T47D (cell line): ENCODE data around the gene KCNS3.
A peak's percentile ranks its signal among the peaks of the same experiment; 100 is the strongest.
"Not testable (repeated sequence)": the region's sequence is repeated elsewhere in the genome, so short reads cannot be mapped to it uniquely, and the experiment has no call there.

Experiments used
- DNase-seq, 2 experiments: peaks; one replicate each; pipeline versions ENCODE4 v3.0.0 to v3.0.0-alpha.2; 2011 to 2012; ENCODE audit warnings: low read depth in 1 of 2, low spot score in 1 of 2
- JUND ChIP-seq: IDR thresholded peaks from 2 replicates; pipeline ENCODE4 v1.6.1; 2012; ENCODE audit warnings: low read depth
- in situ Hi-C: cut with HindIII; loops from 2 replicates; pipeline ENCODE4 v1.10.0; 2016; ENCODE audit warnings: low sequenced_read_pairs, low pct_unique_long_range_greater_than_20kb

Gene KCNS3

DNA sequence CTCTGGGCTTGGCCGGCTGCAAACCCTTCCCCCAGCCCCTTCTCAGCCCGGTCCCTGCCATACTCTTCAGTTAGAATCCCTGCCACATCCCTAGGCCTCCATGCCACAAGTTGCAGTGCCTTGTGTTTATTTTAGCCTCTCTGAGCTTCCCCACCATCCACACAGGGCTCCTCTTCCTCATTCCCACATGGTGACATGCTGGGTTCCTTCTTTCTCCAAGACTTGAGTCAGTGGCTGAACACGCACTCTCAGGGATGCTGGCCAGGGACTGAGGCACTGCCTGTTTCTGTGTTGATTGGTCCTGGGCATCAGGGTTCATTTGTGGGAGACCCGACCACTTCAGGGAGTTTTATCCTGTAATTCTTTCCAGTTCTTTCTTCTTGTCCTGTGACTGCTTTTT lies 56.3 kb downstream of the KCNS3 start:
- DNase-seq = peak in 1 of 2 experiments; percentile 9
- no peak for TF ChIP-seq JUND
- in situ Hi-C loops = no loop called here

DNA sequence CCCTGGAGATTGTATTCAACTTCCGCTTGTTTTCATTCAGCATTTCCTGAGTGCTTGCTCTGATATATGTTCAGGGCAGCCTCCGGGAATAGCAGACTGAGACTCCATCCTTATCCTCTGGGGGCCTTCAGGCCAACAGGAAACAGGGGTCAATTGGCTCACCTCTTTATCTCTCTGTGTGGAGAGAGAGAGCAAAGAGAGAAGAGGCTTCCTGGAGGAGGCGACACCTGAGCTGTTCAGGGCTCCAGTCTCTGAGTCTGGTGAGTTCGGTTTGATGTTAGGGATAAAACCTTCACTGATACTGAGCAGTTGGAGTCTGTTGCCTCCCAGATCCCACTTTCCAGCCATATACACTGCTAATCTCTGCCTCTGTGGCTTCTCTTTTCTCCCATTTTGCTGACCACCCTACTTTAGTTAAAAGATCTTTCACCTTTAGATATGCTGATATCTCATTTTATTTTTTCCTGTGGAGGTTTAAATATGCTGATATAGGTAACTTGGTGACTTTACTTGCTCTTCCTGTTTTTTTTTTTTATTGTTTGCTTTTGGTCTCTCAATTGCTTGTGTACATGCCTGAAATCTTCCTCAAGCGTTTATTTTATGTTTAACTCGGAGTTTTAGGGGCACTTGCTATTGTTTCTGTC lies 56.9 kb downstream of the KCNS3 start:
- in situ Hi-C loops = no loop called here
- TF ChIP-seq JUND = no peak
- no peak for DNase-seq

DNA sequence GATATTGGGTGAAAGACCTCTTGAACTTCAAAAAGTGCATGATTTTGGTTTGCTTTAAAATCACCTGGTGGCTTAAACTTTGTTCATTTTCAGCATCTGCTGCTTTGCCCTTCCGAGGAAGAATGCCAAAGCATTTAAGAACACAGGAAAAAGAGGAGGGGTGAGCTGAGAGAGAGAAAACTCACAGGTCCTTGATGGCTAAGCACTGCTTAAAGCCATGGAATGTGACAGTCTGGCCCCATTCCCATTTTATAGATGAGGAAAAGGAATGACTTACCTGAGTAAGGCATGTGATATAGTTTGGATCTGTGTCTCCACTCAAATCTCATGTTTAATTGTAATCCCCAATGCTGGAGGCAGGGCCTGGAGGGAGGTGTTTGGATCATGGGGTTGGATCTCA lies 58.1 kb downstream of the KCNS3 start:
- no peak for DNase-seq
- in situ Hi-C loops = no loop called here
- no peak for TF ChIP-seq JUND

DNA sequence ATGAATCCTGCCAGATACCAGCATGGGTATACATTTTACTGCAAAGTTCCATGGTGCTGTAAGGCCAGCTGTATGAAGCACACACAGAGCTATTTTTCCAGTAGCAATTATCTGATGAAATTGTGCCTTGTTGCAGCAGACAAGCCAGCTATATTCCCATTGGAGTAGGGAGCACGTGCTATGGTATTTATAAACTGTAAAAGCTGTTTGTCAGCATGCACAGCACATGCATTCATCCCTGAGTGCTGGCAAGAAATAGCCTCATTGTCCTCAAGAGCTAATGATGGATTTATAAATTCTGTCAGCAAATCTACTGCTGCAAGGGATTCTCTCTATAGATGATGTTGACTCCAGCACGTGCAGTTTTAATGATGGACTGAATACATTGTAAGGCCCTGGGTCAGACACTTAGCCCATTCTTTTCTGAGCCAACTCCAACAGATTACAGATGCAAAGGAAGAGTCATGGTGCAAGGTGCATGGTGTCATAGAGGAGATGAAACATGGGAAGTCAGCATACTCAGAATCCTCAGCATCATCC lies 61.7 kb downstream of the KCNS3 start:
- DNase-seq = no peak
- no peak for TF ChIP-seq JUND
- in situ Hi-C loops = no loop called here

DNA sequence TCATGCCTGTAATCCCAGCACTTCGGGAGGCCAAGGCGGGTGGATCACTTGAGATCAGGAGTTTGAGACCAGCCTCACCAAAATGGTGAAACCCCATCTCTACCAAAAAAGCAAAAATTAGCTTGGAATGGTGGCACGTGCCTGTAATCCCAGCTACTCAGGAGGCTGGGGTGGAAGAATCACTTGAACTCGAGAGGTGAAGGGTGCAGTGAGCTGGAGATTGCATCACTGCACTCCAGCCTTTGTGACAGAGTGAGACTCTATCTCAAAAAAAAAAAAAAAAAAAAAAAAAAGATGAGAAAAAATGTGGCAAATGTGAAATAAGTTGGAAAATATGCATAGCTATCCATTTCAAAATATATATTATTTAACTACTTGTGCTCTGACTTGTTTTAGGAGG lies 65.0 kb downstream of the KCNS3 start:
- no peak for DNase-seq
- in situ Hi-C loops = no loop called here
- TF ChIP-seq JUND = no peak

DNA sequence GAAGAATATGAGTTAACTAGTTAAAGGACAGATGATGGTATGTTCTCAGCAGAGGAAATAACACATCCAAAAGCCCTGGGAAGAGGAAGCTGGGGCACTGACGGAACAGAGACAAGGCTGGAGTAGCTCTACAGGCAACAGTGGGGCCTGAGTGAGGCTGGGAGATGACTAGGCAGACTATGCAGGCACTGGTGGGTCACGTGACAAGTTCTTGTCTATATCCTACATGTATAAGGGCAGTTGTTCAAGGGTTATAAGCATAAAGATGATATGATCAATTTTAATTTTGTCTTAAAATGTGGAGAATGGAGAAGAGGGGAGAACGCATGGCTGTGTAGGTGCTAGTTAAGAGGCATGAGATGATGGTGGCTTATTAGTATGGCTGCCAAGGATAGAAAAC lies 68.6 kb downstream of the KCNS3 start:
- in situ Hi-C loops = no loop called here
- DNase-seq = no peak
- TF ChIP-seq JUND = no peak

DNA sequence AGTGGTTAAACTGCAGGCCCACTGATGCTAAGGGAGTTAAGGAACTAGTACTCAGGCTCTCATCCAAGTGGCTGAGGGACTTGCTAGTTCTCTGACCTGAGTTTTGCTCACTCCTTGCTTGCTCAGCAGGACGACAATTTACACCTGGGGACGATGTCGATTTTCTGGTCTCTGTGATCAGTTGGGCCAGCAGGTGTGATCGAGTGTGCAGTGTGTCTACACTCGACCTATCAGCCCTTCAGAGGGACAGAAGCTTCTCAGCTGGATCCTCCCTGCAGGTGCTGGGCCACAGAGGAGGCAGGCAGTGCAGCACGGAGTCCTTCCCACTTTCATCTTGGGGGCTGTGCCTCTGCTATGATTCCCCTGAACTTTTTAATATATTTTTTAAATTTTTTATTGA lies 71.5 kb downstream of the KCNS3 start:
- in situ Hi-C loops = no loop called here
- DNase-seq = no peak
- no peak for TF ChIP-seq JUND

DNA sequence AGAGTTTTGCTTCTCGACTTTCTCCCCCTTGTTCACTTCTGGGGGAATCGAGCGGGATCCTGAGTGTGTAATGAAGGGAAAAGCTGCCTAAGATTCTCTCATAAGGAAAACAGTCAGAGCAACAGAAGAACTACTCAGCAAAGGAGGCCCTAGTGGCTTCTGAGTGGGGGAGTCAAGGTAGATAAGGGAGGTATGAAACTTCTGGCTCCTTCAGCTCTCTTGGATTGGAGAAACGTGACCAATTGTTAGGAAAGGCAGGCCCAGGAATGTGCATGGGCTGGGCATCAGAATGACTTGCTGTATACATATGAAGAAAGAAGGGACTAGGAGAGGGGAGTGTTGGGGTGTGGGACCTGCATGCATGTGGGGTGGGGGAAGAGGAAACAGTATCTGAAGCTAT lies 73.1 kb downstream of the KCNS3 start:
- no peak for DNase-seq
- TF ChIP-seq JUND = no peak
- in situ Hi-C loops = no loop called here

DNA sequence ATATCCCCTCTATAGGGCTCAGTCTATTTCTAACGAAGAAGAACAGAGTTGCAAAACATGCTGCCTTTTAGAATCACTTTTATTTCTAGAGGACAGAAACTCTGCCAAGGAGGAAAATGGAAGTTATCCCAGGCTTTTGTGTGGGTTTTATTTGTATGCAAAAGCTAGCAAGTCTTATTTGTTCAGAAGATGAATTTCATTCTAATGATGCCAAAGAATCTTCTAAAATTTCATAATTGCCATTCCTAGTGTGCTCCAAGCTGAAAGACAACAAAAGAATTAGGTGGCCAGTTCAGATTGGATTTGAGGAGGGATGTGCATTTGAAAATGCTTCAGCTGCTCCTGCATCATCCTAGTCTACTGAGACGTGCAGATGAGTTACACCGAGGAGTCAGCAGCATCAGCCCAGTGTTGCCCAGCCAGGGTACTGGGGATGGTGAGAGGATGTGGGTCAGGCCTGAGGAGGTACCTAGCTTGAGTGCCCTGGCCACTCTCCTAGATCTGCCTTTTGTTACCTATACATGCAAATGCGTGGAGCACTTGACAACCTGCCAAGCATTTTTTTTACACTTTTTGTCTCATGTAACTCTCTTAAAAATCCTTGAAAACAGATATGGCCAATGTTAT lies 80.1 kb downstream of the KCNS3 start:
- no peak for TF ChIP-seq JUND
- no peak for DNase-seq
- in situ Hi-C loops = no loop called here

DNA sequence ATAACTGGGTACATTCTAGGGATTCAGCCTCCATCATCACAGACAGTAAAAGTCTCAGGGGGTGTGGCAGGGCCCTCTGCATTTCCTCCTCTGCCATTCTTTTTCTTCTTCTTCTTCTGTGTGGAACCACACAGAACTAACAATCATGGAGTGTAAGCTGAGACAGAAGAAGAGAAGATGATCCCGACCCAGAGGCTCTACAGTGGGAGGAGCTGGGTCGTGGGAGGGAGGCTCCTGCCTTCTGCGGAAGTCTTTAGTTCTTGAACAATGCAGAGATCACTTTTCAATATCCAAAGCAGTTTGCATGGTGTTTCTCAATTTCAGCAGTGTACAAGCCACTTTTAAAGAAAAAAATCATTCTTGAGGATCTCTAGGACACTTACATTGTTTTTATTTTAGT lies 80.9 kb downstream of the KCNS3 start:
- in situ Hi-C loops = no loop called here
- no peak for DNase-seq
- TF ChIP-seq JUND = no peak

DNA sequence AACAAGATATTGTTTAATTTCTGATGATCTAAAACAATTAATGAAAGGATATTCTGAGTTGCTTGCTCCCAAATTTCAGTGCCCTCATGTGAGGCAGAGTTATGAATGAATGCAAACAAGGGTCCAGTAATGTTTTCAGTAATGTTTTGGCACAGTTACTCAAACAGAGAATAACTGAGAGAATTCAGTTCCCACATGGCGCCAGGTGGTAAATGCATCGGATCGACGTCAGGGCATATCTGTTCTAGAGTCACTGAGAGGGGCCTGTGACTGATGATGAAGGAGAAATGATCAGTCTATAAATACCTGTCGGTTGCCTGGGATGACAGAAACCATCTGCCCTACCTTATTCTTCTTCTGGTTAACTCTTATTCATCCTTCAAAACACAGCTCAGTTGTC lies 81.4 kb downstream of the KCNS3 start:
- in situ Hi-C loops = no loop called here
- no peak for TF ChIP-seq JUND
- DNase-seq = no peak

DNA sequence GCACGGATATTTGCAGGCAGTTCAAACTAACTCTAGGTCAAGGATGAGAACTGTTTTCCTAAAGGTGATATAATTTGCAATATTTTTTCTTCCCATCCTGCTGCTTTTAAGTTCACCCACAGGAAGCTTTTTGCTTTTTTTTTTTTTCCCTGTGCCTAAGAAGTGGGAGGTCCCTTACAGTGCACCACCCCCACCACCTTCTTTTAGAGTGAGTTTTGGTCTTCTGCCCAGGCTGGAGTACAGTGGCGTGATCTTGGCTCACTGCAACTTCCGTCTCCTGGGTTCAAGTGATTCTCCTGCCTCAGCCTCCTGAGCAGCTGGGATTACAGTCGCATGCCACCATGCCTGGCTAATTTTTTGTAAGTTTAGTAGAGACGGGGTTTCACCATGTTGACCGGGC lies 82.5 kb downstream of the KCNS3 start:
- no peak for DNase-seq
- in situ Hi-C loops = no loop called here
- no peak for TF ChIP-seq JUND

DNA sequence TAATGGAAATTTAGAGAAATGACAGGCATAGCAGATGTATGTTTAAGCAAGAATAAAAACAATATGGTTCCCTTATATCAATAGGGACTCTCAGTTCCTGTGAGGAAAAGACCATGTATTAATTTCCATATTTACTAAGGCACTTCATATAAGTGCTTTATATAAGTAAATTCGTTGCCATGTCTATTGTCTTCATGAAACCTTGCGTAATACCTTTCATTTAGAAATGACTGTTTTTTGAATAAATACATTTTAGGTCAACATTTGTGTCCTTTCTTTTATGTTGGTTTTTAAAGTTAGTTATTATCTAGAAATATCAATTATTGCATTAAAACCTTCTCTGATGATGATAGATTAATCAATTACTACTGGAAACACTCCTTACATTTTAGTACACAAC lies 83.3 kb downstream of the KCNS3 start:
- in situ Hi-C loops = no loop called here

DNA sequence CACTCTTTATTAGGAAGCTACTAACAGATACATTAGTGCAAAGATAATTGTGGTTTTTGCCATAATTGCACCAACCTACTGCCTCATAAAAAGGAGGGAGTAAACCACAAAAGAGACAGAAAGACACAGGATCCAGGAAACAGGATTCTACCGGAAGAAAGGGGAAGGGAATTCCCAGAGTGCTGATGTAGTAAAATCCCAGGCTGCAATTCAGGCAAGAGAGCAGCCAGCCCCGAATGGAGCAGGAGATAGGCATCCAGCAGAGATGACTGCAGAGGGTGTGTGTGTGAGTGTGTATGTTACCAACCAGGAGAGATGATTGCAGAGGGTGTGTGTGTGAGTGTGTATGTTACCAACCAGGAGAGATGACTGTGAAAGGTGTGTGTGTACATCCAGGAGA lies 84.4 kb downstream of the KCNS3 start:
- no peak for TF ChIP-seq JUND
- DNase-seq = no peak
- in situ Hi-C loops = no loop called here

More for the DNA sequence above, 83.3 kb downstream of the KCNS3 start:
- no peak for DNase-seq
- TF ChIP-seq JUND = no peak

DNA sequence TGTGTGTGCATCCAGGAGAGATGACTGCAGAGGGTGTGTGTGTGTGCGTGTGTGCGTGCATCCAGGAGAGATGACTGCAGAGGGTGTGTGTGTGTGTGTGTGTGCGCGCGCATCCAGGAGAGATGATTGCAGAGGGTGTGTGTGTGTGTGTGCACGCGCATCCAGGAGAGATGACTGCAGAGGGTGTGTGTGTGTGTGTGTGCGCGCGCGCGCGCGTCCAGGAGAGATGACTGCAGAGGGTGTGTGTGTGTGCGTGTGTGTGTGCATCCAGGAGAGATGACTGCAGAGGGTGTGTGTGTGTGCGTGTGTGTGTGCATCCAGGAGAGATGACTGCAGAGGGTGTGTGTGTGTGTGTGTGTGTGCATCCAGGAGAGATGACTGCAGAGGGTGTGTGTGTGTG lies 85.1 kb downstream of the KCNS3 start:
- DNase-seq, in situ Hi-C loops: not testable (repeated sequence)
